Liver (tissue), 9 donors: ENCODE measurements around the gene ASXL2. TPM values are rescaled to one million over a fixed set of nuclear protein-coding genes. Genes with fewer than 3 reads are reported as not detected.

ENCODE experiments used
- DNase-seq: peaks from one replicate; pipeline ENCODE4 v3.0.0-alpha.2; 2017; ENCODE audit warnings: low spot score
- H3K27ac ChIP-seq, 2 donors: one replicate each; pipeline ENCODE4 v1.7.0; 2013; ENCODE audit warnings: inconsistent platforms in 2 of 2, low read length in 2 of 2, control low read depth in 1 of 2, low read depth in 1 of 2, mild to moderate bottlenecking in 1 of 2
- H3K27me3 ChIP-seq, 4 donors: one replicate each; pipeline versions ENCODE4 v1.6.1 to v1.7.0; 2013; ENCODE audit warnings: low read length in 3 of 4, inconsistent platforms in 1 of 4, mild to moderate bottlenecking in 1 of 4, moderate library complexity in 1 of 4; ENCODE audit not compliant: control insufficient read depth in 4 of 4, insufficient read depth in 4 of 4
- H3K36me3 ChIP-seq, 4 donors: one replicate each; pipeline versions ENCODE4 v1.6.1 to v1.7.0; 2013; ENCODE audit warnings: low read length in 3 of 4, mild to moderate bottlenecking in 3 of 4, low read depth in 1 of 4, moderate library complexity in 1 of 4; ENCODE audit not compliant: control insufficient read depth in 4 of 4, insufficient read depth in 3 of 4
- H3K4me1 ChIP-seq, 4 donors: one replicate each; pipeline versions ENCODE4 v1.6.1 to v1.7.0; 2013; ENCODE audit warnings: low read length in 3 of 4, mild to moderate bottlenecking in 3 of 4, moderate library complexity in 1 of 4; ENCODE audit not compliant: control insufficient read depth in 4 of 4, insufficient read depth in 4 of 4
- H3K4me3 ChIP-seq, 3 donors: one replicate each; pipeline versions ENCODE4 v1.6.1 to v1.7.0; 2013; ENCODE audit warnings: low read length in 3 of 3, control low read depth in 1 of 3, low read depth in 1 of 3, mild to moderate bottlenecking in 1 of 3
- H3K9ac ChIP-seq, 2 donors: one replicate each; pipeline ENCODE4 v1.7.0; 2013; ENCODE audit warnings: low read length in 2 of 2, mild to moderate bottlenecking in 2 of 2, moderate library complexity in 2 of 2, control low read depth in 1 of 2, low read depth in 1 of 2
- H3K9me3 ChIP-seq, 4 donors: one replicate each; pipeline versions ENCODE4 v1.6.1 to v1.7.0; 2013; ENCODE audit warnings: low read length in 3 of 4; ENCODE audit not compliant: control insufficient read depth in 4 of 4
- EGR1 ChIP-seq, 2 donors: IDR thresholded peaks; 2 replicates each; pipeline ENCODE4 v1.6.1; 2016 to 2018; ENCODE audit warnings: antibody characterized with exemption in 2 of 2, low read depth in 2 of 2
- FOXA1 ChIP-seq: IDR thresholded peaks from 2 replicates; pipeline ENCODE4 v1.6.1; 2016; ENCODE audit warnings: antibody characterized with exemption
- FOXA2 ChIP-seq: IDR thresholded peaks from 2 replicates; pipeline ENCODE4 v1.6.1; 2016; ENCODE audit warnings: antibody characterized with exemption
- GABPA ChIP-seq, 2 donors: IDR thresholded peaks in 1 of 2; conservative IDR thresholded peaks in 1 of 2; 2 replicates each; pipeline ENCODE4 v1.6.1; 2016; ENCODE audit warnings: antibody characterized with exemption in 2 of 2, mild to moderate bottlenecking in 1 of 2, moderate library complexity in 1 of 2
- HNF4A ChIP-seq, 2 donors: conservative IDR thresholded peaks; 2 replicates each; pipeline ENCODE4 v1.6.1; 2016; ENCODE audit warnings: antibody characterized with exemption in 2 of 2, mild to moderate bottlenecking in 2 of 2
- HNF4G ChIP-seq: IDR thresholded peaks from 2 replicates; pipeline ENCODE4 v1.6.1; 2016; ENCODE audit warnings: antibody characterized with exemption
- JUND ChIP-seq, 2 donors: IDR thresholded peaks; 2 replicates each; pipeline ENCODE4 v1.6.1; 2016; ENCODE audit warnings: antibody characterized with exemption in 2 of 2
- NR2F2 ChIP-seq: IDR thresholded peaks from 2 replicates; pipeline ENCODE4 v1.6.1; 2016; ENCODE audit warnings: antibody characterized with exemption
- RAD21 ChIP-seq, 2 donors: IDR thresholded peaks; 2 replicates each; pipeline ENCODE4 v1.6.1; 2016; ENCODE audit warnings: antibody characterized with exemption in 2 of 2, mild to moderate bottlenecking in 2 of 2
- RXRA ChIP-seq, 2 donors: IDR thresholded peaks; 2 replicates each; pipeline ENCODE4 v1.6.1; 2017 to 2018; ENCODE audit warnings: antibody characterized with exemption in 2 of 2, mild to moderate bottlenecking in 1 of 2
- SP1 ChIP-seq: IDR thresholded peaks from 2 replicates; pipeline ENCODE4 v1.6.1; 2018; ENCODE audit warnings: antibody characterized with exemption, mild to moderate bottlenecking
- TAF1 ChIP-seq: conservative IDR thresholded peaks from 2 replicates; pipeline ENCODE4 v1.6.1; 2016; ENCODE audit warnings: antibody characterized with exemption, mild to moderate bottlenecking
- YY1 ChIP-seq: IDR thresholded peaks from 2 replicates; pipeline ENCODE4 v1.6.1; 2016; ENCODE audit warnings: antibody characterized with exemption, mild to moderate bottlenecking
- WGBS: extraction: QIAGEN DNeasy Blood & Tissue Kit; methylation state at CpG from one replicate; pipeline ENCODE4 v1.1.7; 2013; 5-methylcytosine and 5-hydroxymethylcytosine counted together
- polyA plus RNA-seq, 2 donors: library from polyadenylated mRNA; stranded (reverse) in 1 of 2; unstranded in 1 of 2; fragments of 200-250 nt in 1 of 2; fragments of >200 nt in 1 of 2; fragmentation: Nextera tagmentation in 1 of 2; extraction: Ambion mirVana in 1 of 2; gene quantifications; one replicate each; pipeline versions ENCODE4 v1.2.1 to v1.2.3, GENCODE V29; 2013 to 2015
- total RNA-seq, 2 donors: library from RNA; depleted of rRNA; stranded (reverse); fragments of >200 nt; gene quantifications; one replicate each; pipeline ENCODE4 v1.2.3, GENCODE V29; 2014
- TF ChIP-seq, protein P1 (sequence below): IDR thresholded peaks from 2 replicates; pipeline ENCODE4 v1.6.1; 2016; ENCODE audit warnings: antibody characterized with exemption
- TF ChIP-seq, protein P2 (sequence below): fragments of 150-350 bp; IDR thresholded peaks from 2 replicates; pipeline ENCODE4 v1.5.1; 2017; ENCODE audit warnings: improper control_type of control experiment, low read depth, low read length; ENCODE audit not compliant: missing input control
- TF ChIP-seq, protein P3 (sequence below): IDR thresholded peaks from 2 replicates; pipeline ENCODE4 v1.6.1; 2016; ENCODE audit warnings: antibody characterized with exemption, mild to moderate bottlenecking
- TF ChIP-seq, protein P4 (sequence below): IDR thresholded peaks from 2 replicates; pipeline ENCODE4 v1.6.1; 2016; ENCODE audit warnings: antibody characterized with exemption
- TF ChIP-seq, protein P5 (sequence below): IDR thresholded peaks from 2 replicates; pipeline ENCODE4 v1.6.1; 2016; ENCODE audit warnings: antibody characterized with exemption
- donor health status: healthy.
- donor health status: healthy.
- donor health status: healthy.
- donor health status: healthy.
- donor health status: healthy.

Gene ASXL2
- total and polyA plus RNA-seq, 4 donors = 2.4 to 7.3 (median 4.4) TPM

DNA sequence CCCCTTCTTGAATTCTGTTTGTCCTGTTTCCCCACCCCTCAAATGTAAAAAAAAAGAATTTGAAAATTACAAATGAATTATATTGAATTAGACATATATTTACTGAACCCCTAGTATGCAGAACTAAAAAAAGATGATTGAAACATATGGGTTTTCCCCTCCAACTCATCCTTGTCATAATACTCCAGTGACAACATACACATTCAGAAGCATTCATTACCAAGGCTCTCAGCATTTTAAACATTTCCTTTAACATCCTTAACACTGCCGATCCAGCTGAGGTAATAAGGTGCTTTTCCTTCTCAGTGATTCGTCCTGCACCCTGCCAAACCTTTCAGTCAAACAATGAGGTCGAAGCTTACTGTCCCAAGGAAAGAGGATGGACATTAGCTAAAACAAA lies 151.8 kb downstream of the ASXL2 start:
- Histone ChIP-seq H3K27me3 (no peaks in the 10 kb centered on the region), H3K9me3 (no peaks in the 10 kb centered on the region), H3K4me1 (no peaks in the 10 kb centered on the region), H3K36me3 (no peaks in the 10 kb centered on the region), H3K9ac (no peak overlapping the region), H3K27ac (no peak overlapping the region), H3K4me3 (no peak overlapping the region)
- TF ChIP-seq SP1 (no peak), FOXA2 (no peak), RAD21 (IDR thresholded peaks at IDR 0.05) (no peak), HNF4A (conservative IDR thresholded peaks at IDR 0.05) (no peak), EGR1 (IDR thresholded peaks at IDR 0.05; ENCODE audit: low read depth in 2 of 2) (no peak), FOXA1 (no peak), GABPA (IDR thresholded peaks at IDR 0.05 in 1 of 2, conservative IDR thresholded peaks at IDR 0.05 in 1 of 2) (no peak), NR2F2 (no peak), JUND (IDR thresholded peaks at IDR 0.05) (no peak), HNF4G (no peak), TAF1 (no peak), RXRA (IDR thresholded peaks at IDR 0.05) (no peak), YY1 (no peak)
- TF ChIP-seq, protein P1, sequence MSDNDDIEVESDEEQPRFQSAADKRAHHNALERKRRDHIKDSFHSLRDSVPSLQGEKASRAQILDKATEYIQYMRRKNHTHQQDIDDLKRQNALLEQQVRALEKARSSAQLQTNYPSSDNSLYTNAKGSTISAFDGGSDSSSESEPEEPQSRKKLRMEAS = no peak
- TF ChIP-seq, protein P2, sequence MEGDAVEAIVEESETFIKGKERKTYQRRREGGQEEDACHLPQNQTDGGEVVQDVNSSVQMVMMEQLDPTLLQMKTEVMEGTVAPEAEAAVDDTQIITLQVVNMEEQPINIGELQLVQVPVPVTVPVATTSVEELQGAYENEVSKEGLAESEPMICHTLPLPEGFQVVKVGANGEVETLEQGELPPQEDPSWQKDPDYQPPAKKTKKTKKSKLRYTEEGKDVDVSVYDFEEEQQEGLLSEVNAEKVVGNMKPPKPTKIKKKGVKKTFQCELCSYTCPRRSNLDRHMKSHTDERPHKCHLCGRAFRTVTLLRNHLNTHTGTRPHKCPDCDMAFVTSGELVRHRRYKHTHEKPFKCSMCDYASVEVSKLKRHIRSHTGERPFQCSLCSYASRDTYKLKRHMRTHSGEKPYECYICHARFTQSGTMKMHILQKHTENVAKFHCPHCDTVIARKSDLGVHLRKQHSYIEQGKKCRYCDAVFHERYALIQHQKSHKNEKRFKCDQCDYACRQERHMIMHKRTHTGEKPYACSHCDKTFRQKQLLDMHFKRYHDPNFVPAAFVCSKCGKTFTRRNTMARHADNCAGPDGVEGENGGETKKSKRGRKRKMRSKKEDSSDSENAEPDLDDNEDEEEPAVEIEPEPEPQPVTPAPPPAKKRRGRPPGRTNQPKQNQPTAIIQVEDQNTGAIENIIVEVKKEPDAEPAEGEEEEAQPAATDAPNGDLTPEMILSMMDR = no peak
- TF ChIP-seq, protein P3, sequence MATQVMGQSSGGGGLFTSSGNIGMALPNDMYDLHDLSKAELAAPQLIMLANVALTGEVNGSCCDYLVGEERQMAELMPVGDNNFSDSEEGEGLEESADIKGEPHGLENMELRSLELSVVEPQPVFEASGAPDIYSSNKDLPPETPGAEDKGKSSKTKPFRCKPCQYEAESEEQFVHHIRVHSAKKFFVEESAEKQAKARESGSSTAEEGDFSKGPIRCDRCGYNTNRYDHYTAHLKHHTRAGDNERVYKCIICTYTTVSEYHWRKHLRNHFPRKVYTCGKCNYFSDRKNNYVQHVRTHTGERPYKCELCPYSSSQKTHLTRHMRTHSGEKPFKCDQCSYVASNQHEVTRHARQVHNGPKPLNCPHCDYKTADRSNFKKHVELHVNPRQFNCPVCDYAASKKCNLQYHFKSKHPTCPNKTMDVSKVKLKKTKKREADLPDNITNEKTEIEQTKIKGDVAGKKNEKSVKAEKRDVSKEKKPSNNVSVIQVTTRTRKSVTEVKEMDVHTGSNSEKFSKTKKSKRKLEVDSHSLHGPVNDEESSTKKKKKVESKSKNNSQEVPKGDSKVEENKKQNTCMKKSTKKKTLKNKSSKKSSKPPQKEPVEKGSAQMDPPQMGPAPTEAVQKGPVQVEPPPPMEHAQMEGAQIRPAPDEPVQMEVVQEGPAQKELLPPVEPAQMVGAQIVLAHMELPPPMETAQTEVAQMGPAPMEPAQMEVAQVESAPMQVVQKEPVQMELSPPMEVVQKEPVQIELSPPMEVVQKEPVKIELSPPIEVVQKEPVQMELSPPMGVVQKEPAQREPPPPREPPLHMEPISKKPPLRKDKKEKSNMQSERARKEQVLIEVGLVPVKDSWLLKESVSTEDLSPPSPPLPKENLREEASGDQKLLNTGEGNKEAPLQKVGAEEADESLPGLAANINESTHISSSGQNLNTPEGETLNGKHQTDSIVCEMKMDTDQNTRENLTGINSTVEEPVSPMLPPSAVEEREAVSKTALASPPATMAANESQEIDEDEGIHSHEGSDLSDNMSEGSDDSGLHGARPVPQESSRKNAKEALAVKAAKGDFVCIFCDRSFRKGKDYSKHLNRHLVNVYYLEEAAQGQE = no peak
- TF ChIP-seq, protein P4, sequence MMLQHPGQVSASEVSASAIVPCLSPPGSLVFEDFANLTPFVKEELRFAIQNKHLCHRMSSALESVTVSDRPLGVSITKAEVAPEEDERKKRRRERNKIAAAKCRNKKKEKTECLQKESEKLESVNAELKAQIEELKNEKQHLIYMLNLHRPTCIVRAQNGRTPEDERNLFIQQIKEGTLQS = no peak
- 73% methylated on average over 3 of the region's 3 CpGs for WGBS
- DNase-seq = no peak

DNA sequence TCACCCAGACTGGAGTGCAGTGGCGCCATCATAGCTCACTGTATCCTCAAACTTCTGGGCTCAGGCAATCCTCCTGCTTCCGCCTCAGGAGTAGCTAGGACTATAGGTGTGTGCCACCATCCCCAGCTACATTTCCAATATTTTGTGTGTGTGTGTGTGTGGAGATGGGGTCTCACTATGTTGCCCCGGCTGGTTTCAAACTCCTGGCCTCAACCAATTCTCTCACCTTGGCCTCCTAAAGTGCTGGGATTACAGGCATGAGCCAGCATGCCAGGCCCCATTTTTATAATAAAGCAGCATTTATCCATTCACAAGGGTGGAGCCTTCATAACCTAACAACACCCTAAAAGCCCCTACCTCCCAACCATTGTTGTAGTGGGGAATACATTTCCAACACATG lies 152.4 kb downstream of the ASXL2 start:
- no peak overlapping the region for H3K27ac ChIP-seq
- H3K9me3 ChIP-seq = no peaks in the 10 kb centered on the region
- H3K36me3 ChIP-seq = no peaks in the 10 kb centered on the region
- TF ChIP-seq FOXA2 = no peak
- TF ChIP-seq, protein P5, sequence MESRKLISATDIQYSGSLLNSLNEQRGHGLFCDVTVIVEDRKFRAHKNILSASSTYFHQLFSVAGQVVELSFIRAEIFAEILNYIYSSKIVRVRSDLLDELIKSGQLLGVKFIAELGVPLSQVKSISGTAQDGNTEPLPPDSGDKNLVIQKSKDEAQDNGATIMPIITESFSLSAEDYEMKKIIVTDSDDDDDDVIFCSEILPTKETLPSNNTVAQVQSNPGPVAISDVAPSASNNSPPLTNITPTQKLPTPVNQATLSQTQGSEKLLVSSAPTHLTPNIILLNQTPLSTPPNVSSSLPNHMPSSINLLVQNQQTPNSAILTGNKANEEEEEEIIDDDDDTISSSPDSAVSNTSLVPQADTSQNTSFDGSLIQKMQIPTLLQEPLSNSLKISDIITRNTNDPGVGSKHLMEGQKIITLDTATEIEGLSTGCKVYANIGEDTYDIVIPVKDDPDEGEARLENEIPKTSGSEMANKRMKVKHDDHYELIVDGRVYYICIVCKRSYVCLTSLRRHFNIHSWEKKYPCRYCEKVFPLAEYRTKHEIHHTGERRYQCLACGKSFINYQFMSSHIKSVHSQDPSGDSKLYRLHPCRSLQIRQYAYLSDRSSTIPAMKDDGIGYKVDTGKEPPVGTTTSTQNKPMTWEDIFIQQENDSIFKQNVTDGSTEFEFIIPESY = no peak
- no peak overlapping the region for H3K4me3 ChIP-seq
- H3K9ac ChIP-seq = no peak overlapping the region
- no peaks in the 10 kb centered on the region for H3K27me3 ChIP-seq
- H3K4me1 ChIP-seq = no peaks in the 10 kb centered on the region
- 97% methylated on average over 3 of the region's 3 CpGs for WGBS
- DNase-seq = no peak
